GM10266 (cell line): Measurements from ENCODE around the gene EPHB4.

ENCODE experiments used
- DNase-seq: peaks from one replicate; pipeline ENCODE4 v3.0.0; 2012; ENCODE audit errors: extremely low spot score
- CTCF ChIP-seq: IDR thresholded peaks from 2 replicates; pipeline ENCODE4 v1.5.1; 2012; ENCODE audit warnings: mild to moderate bottlenecking, low read depth; ENCODE audit not compliant: control insufficient read depth, insufficient read depth; ENCODE audit errors: missing control alignments

Gene EPHB4

GRCh38 chr7:100827330-100828226 is at the start of gene EPHB4:
Gene EPHB4, minus strand, starts transcription at chr7:100827523. Its CDS starts 493 bp downstream, at chr7:100827030.
- no peak for TF ChIP-seq CTCF
- peak; percentile 8 for DNase-seq

DNA sequence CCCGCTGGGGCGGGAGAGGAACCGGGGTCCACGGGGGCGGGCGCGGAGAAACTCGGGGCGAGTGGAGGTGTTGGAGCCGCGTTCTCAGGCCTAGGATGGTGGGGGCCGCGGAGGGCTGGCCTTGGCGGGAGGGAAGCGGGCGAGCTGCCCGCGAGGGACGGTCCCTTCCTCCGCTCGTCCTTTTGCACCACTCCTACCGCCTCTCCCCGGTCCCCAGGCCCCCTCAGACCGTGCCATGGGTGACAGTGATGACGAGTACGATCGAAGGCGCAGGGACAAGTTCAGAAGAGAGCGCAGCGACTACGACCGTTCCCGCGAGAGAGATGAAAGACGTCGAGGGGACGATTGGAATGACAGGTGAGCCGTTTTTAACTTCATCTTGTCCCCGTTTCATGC is 48.0 kb upstream of the EPHB4 start:
- no peak for TF ChIP-seq CTCF
- no peak for DNase-seq

- DNase-seq, result peak; percentile 99
- no peak for TF ChIP-seq CTCF
These were observed 47.4 kb upstream of the EPHB4 start, which contains the start of gene SRRT for GRCh38 chr7:100874577-100875355. Gene SRRT, plus strand, starts transcription at chr7:100875103. Its CDS starts 488 bp downstream, at chr7:100875591.

GRCh38 chr7:100874300-100874576 is 46.9 kb upstream of the EPHB4 start:
- TF ChIP-seq CTCF, result no peak
- DNase-seq, result no peak

DNA sequence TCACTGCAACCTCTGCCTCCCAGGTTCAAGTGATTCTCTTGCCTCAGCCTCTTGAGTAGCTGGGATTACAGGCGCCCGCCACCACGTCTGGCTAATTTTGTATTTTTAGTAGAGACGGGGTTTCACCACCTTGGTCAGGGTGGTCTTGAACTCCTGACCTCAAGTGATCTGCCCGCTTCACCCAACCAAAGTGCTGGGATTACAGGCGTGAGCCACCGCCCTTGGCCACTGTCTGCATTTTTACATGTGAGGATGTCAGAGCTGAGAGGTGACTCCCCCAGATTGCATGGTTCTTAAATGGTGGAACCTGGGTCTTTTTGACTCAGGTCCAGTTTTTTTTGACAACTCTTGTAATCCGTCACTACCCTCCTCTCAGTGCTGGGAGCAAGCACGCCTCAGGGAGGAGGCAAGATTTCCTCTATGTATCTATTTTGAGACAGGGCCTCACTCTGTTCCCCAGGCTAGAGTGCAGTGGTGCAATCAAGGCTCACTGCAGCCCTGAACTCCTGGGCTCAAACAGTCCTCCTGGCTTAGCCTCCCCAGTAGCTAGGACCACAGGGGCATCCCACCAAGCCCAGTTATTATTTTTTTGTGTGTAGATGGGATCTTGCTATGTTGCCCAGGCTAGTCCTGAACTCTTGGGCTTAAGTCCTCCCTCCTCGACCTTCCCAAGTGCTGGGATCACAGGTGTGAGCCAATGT is 46.4 kb upstream of the EPHB4 start:
- no peak for TF ChIP-seq CTCF

DNA sequence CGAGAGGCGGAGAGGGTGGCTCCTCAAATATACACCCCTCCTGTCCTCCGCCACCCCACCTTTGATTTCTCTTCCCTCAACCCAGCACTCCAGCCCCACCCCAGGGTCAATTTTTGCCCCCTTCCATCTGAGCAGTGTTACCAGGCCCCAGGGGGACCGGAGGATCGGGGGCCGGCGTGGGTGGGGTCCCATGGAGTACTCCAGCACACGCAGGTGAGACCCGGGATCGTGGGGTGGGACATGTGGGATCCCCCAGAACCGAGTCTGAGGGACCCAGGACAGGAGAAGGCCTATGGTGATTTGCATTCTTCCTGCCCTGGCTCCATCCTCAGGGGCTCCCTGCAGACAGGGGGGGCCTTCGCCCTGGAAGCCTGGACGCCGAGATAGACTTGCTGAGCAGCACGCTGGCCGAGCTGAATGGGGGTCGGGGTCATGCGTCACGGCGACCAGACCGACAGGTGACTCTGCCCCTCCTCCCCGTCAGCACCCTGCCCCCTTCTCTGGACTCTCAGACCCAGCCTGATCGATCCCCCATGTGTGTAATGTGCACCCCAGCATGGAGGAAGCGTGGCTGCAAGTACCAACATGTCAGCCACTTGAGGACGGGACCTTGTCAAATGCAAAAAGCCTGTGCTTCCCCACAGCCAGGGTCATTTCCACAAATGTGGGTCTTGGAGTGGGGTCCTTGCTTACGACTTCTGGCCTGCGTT is 40.6 kb upstream of the EPHB4 start:
- no peak for DNase-seq
- TF ChIP-seq CTCF, result no peak

More for the DNA sequence above, 46.4 kb upstream of the EPHB4 start:
- no peak for DNase-seq
